IMR-90 (cell line): ENCODE results near the gene CASQ1. TPM values are rescaled to one million over a fixed set of nuclear protein-coding genes. Genes with fewer than 3 reads are reported as not detected.

Experiments used
- ATAC-seq: fragments of 200-7000 bp; cut with Tn5 transposase; 2 replicates; pipeline ENCODE4 v1.9.1; 2020; ENCODE audit warnings: low read depth, mild to moderate bottlenecking, moderate library complexity
- BruUV-seq: library from RNA; stranded (reverse); fragments of 400-500 nt; replicated peaks from 2 replicates; lab custom pipeline; 2021; lab: Mats Ljungman, UMichigan
- CTCF ChIA-PET: fragments of 300-600 bp; formaldehyde crosslinking; extraction: SDS; loops from one replicate; lab custom pipeline; 2021; ENCODE audit warnings: antibody characterized with exemption; lab: Yijun Ruan, JAX
- POLR2A ChIA-PET: fragments of 300-600 bp; sonication (Branson Sonifier 250); formaldehyde crosslinking; loops from one replicate; lab custom pipeline; 2022; ENCODE audit warnings: antibody characterized with exemption; ENCODE audit not compliant: unreplicated experiment; lab: Charles Lee
- DNase-seq: peaks from one replicate; pipeline ENCODE4 v3.0.0; 2013
- H2AFZ ChIP-seq: replicated peaks from 2 replicates; pipeline ENCODE3; 2013; ENCODE audit warnings: low read length, mild to moderate bottlenecking; ENCODE audit not compliant: poor library complexity
- H2AK5ac ChIP-seq: 2 replicates; pipeline ENCODE4 v1.6.1; 2013; ENCODE audit warnings: low read depth, low read length, inconsistent platforms
- H2AK9ac ChIP-seq: replicated peaks from 2 replicates; pipeline ENCODE3; 2013; ENCODE audit warnings: mild to moderate bottlenecking, low read depth, low read length, moderate library complexity; ENCODE audit not compliant: poor library complexity
- H2BK120ac ChIP-seq: 2 replicates; pipeline ENCODE4 v1.6.1; 2013; ENCODE audit warnings: low read depth, low read length, inconsistent platforms
- H2BK15ac ChIP-seq: 3 replicates; pipeline ENCODE4 v1.6.1; 2013; ENCODE audit warnings: low read depth, low read length, inconsistent platforms
- H2BK20ac ChIP-seq: 2 replicates; pipeline ENCODE4 v1.6.1; 2013; ENCODE audit warnings: low read depth, mild to moderate bottlenecking, inconsistent platforms, low read length, moderate library complexity
- H2BK5ac ChIP-seq: 2 replicates; pipeline ENCODE4 v1.6.1; 2013; ENCODE audit warnings: mild to moderate bottlenecking, low read depth, low read length, inconsistent platforms; ENCODE audit not compliant: poor library complexity, severe bottlenecking
- H3K14ac ChIP-seq: replicated peaks from 2 replicates; pipeline ENCODE4 v1.6.1; 2013; ENCODE audit warnings: low read depth, low read length, inconsistent platforms
- H3K18ac ChIP-seq: 2 replicates; pipeline ENCODE4 v1.6.1; 2013; ENCODE audit warnings: low read depth, low read length, control low read depth
- H3K23ac ChIP-seq: 2 replicates; pipeline ENCODE4 v1.6.1; 2013; ENCODE audit warnings: low read depth, low read length, inconsistent platforms
- H3K27ac ChIP-seq: 2 replicates; pipeline ENCODE4 v1.5.1; 2013; ENCODE audit warnings: mild to moderate bottlenecking, control low read depth, low read length; ENCODE audit not compliant: insufficient read depth
- H3K27me3 ChIP-seq: 2 replicates; pipeline ENCODE4 v1.6.1; 2013; ENCODE audit warnings: low read length; ENCODE audit not compliant: control insufficient read depth, insufficient read depth
- H3K36me3 ChIP-seq: 2 replicates; pipeline ENCODE4 v1.6.1; 2013; ENCODE audit warnings: low read length, mixed read lengths; ENCODE audit not compliant: control insufficient read depth, insufficient read depth
- H3K4ac ChIP-seq: 2 replicates; pipeline ENCODE4 v1.6.1; 2013; ENCODE audit warnings: low read depth, low read length, inconsistent platforms
- H3K4me1 ChIP-seq: 2 replicates; pipeline ENCODE4 v1.6.1; 2013; ENCODE audit warnings: low read length, mixed read lengths; ENCODE audit not compliant: control insufficient read depth, insufficient read depth
- H3K4me2 ChIP-seq: 2 replicates; pipeline ENCODE4 v1.6.1; 2013; ENCODE audit warnings: low read depth, mild to moderate bottlenecking, control low read depth, low read length, moderate library complexity
- H3K4me3 ChIP-seq: 2 replicates; pipeline ENCODE4 v1.5.1; 2013; ENCODE audit warnings: low read depth, mild to moderate bottlenecking, control low read depth, low read length, moderate library complexity; ENCODE audit not compliant: insufficient read depth
- H3K56ac ChIP-seq: 2 replicates; pipeline ENCODE4 v1.6.1; 2013; ENCODE audit warnings: low read length, inconsistent platforms; ENCODE audit not compliant: insufficient read depth; ENCODE audit errors: extremely low read depth
- H3K79me1 ChIP-seq, 2 experiments: 2 replicates each; pipeline ENCODE4 v1.6.1; 2013; ENCODE audit warnings: low read length in 2 of 2, inconsistent platforms in 1 of 2, low read depth in 1 of 2
- H3K9ac ChIP-seq: 2 replicates; pipeline ENCODE4 v1.6.1; 2013; ENCODE audit warnings: low read depth, low read length, control low read depth
- H3K9me1 ChIP-seq: 2 replicates; pipeline ENCODE4 v1.6.1; 2013; ENCODE audit warnings: low read length, inconsistent platforms; ENCODE audit not compliant: insufficient read depth
- H3K9me3 ChIP-seq: 2 replicates; pipeline ENCODE4 v1.6.1; 2013; ENCODE audit warnings: low read length; ENCODE audit not compliant: control insufficient read depth, insufficient read depth
- H4K20me1 ChIP-seq: 2 replicates; pipeline ENCODE4 v1.6.1; 2013; ENCODE audit warnings: low read length, inconsistent platforms; ENCODE audit not compliant: insufficient read depth
- H4K5ac ChIP-seq: 2 replicates; pipeline ENCODE4 v1.6.1; 2013; ENCODE audit warnings: mild to moderate bottlenecking, low read depth, low read length, control low read depth
- H4K8ac ChIP-seq, 2 experiments: 2 replicates each; pipeline ENCODE4 v1.6.1; 2013; ENCODE audit warnings: low read depth in 2 of 2, low read length in 2 of 2, control low read depth in 1 of 2, inconsistent platforms in 1 of 2
- H4K91ac ChIP-seq: 2 replicates; pipeline ENCODE4 v1.6.1; 2013; ENCODE audit warnings: low read depth, low read length, inconsistent platforms; ENCODE audit not compliant: insufficient read depth
- BHLHE40 ChIP-seq: fragments of 150-350 bp; IDR thresholded peaks from 2 replicates; pipeline ENCODE4 v1.6.1; 2016; ENCODE audit warnings: mild to moderate bottlenecking, low read depth, low read length
- CEBPB ChIP-seq: IDR thresholded peaks from 2 replicates; pipeline ENCODE4 v1.6.1; 2012; ENCODE audit warnings: low read depth, low read length, improper control_type of control experiment
- CHD1 ChIP-seq: IDR thresholded peaks from 2 replicates; pipeline ENCODE4 v1.6.1; 2012; ENCODE audit warnings: low read depth, low read length, improper control_type of control experiment
- ELK1 ChIP-seq: fragments of 150-350 bp; IDR thresholded peaks from 2 replicates; pipeline ENCODE4 v1.6.1; 2016; ENCODE audit warnings: low read depth, mild to moderate bottlenecking, low read length, moderate library complexity, borderline replicate concordance
- MAFK ChIP-seq: IDR thresholded peaks from 2 replicates; pipeline ENCODE4 v1.6.1; 2012; ENCODE audit warnings: low read depth, low read length, improper control_type of control experiment
- MAZ ChIP-seq: IDR thresholded peaks from 2 replicates; pipeline ENCODE4 v1.6.1; 2012; ENCODE audit warnings: low read depth, mild to moderate bottlenecking, low read length, improper control_type of control experiment, moderate library complexity, borderline replicate concordance
- MXI1 ChIP-seq: IDR thresholded peaks from 2 replicates; pipeline ENCODE4 v1.6.1; 2012; ENCODE audit warnings: low read depth, mild to moderate bottlenecking, low read length, moderate library complexity, borderline replicate concordance
- NFE2L2 ChIP-seq: fragments of 150-350 bp; IDR thresholded peaks from 2 replicates; pipeline ENCODE4 v1.6.1; 2016; ENCODE audit warnings: low read depth, mild to moderate bottlenecking, low read length
- RCOR1 ChIP-seq: IDR thresholded peaks from 2 replicates; pipeline ENCODE4 v1.6.1; 2012; ENCODE audit warnings: mild to moderate bottlenecking, low read length, improper control_type of control experiment; ENCODE audit not compliant: insufficient replicate concordance
- RFX5 ChIP-seq: IDR thresholded peaks from 2 replicates; pipeline ENCODE4 v1.8.0; 2012; ENCODE audit warnings: low read depth, mild to moderate bottlenecking, low read length, moderate library complexity
- SMC3 ChIP-seq: fragments of 150-350 bp; IDR thresholded peaks from 2 replicates; pipeline ENCODE4 v1.6.1; 2016; ENCODE audit warnings: low read depth, mild to moderate bottlenecking, antibody characterized with exemption, low read length, moderate library complexity
- USF2 ChIP-seq: fragments of 150-350 bp; IDR thresholded peaks from 2 replicates; pipeline ENCODE4 v1.6.1; 2017; ENCODE audit warnings: mild to moderate bottlenecking, antibody characterized with exemption, low read length, low read depth
- WGBS, 2 experiments: methylation state at CpG; one replicate each; pipeline versions ENCODE4 v1.1.5 to v1.1.7; 2013; ENCODE audit warnings: missing lambda C conversion rate in 2 of 2; ENCODE audit not compliant: insufficient read length in 1 of 2; ENCODE audit errors: extremely low coverage in 2 of 2; 5-methylcytosine and 5-hydroxymethylcytosine counted together
- dilution Hi-C: fragments of 300-500 bp; cut with HindIII; formaldehyde crosslinking; loops from one replicate; pipeline ENCODE4 v1.14.3; 2018; ENCODE audit warnings: low sequenced_read_pairs; ENCODE audit not compliant: unreplicated experiment
- in situ Hi-C: fragments of 300-500 bp; cut with MboI; formaldehyde crosslinking; loops from 3 replicates; pipeline ENCODE4 v1.14.3; 2019; ENCODE audit warnings: low sequenced_read_pairs, inconsistent platforms, mixed read lengths
- intact Hi-C: fragments of 100-400 bp; cut with micrococcal nuclease; formaldehyde crosslinking; loops from 2 replicates; pipeline ENCODE4 v1.10.0; 2022
- polyA plus RNA-seq, 3 experiments: library from polyadenylated mRNA; depleted of rRNA; stranded (reverse); fragments of >200 nt; gene quantifications; 2 replicates each; pipeline ENCODE4 v1.2.3, GENCODE V29; 2012; ENCODE audit warnings: low replicate concordance in 1 of 3
- total RNA-seq: library from RNA; depleted of rRNA; stranded (reverse); fragments of >200 nt; gene quantifications from 2 replicates; pipeline ENCODE4 v1.2.3, GENCODE V29; 2012

Gene CASQ1
- total and polyA plus RNA-seq, 2 of the 4 experiments (the other 2 are of a cell fraction), result 0.18 to 0.21 TPM

GRCh38 chr1:160217481-160218051 lies 27.2 kb downstream of the CASQ1 start:
- ATAC-seq (no peak), DNase-seq (no peak)
- H3K9me3 ChIP-seq, result no peaks in the 10 kb centered on the region
- no TSS peak for BruUV-seq
- H2AK5ac ChIP-seq, result no peak overlapping the region
- H3K18ac ChIP-seq, result no peak overlapping the region
- POLR2A ChIA-PET, result no interaction called here
- no peak overlapping the region for H2BK15ac ChIP-seq
- H4K5ac ChIP-seq, result no peak overlapping the region
- H3K4ac ChIP-seq, result no peak overlapping the region
- H3K9me1 ChIP-seq, result peaks cover 4% of the 10 kb centered on the region
- H2AFZ ChIP-seq, result no peak overlapping the region
- no peak overlapping the region for H3K14ac ChIP-seq
- intact Hi-C loops, result loop anchor here (10.0 kb wide), 1 partner anchor 293 kb away; the partner anchor contains the start of gene TAGLN2
- CTCF ChIA-PET, result interaction anchor here (1.6 to 5.2 kb wide), 2 partner anchors 25 to 116 kb away, joined by 4 to 63 read pairs; no protein-coding TSS in a partner anchor
- no peak overlapping the region for H3K56ac ChIP-seq
- H4K20me1 ChIP-seq, result peaks cover 46% of the 10 kb centered on the region
- no peak overlapping the region for H4K8ac ChIP-seq
- H2BK120ac ChIP-seq, result no peak overlapping the region
- H3K9ac ChIP-seq, result no peak overlapping the region
- 47% methylated on average over 3 of the region's 10 CpGs; no CpG with 5 or more reads in 1 of the 2 experiments for WGBS, 2 experiments
- no peak overlapping the region for H4K91ac ChIP-seq
- dilution Hi-C loops, result loop anchor here (10.0 kb wide), 1 partner anchor 113 kb away; no protein-coding TSS in a partner anchor
- peaks cover 67% of the 10 kb centered on the region for H3K36me3 ChIP-seq
- H3K27me3 ChIP-seq, result no peaks in the 10 kb centered on the region
- in situ Hi-C loops, result no loop called here
- TF ChIP-seq RCOR1 (no peak), NFE2L2 (no peak), MXI1 (no peak), USF2 (no peak), MAFK (no peak), ELK1 (no peak), BHLHE40 (no peak), CHD1 (no peak), RFX5 (no peak), MAZ (no peak), SMC3 (no peak), CEBPB (no peak)
- no peak overlapping the region for H2BK20ac ChIP-seq
- H3K27ac ChIP-seq, result peak overlapping the region; percentile 13; the same call in 1 of the 2 replicates
- no peak overlapping the region for H2AK9ac ChIP-seq
- no peak overlapping the region for H3K4me3 ChIP-seq
- H3K79me1 ChIP-seq, result peaks cover 10 to 43% of the 10 kb centered on the region in 2 experiments; a peak in 3 of 4 replicates
- peaks cover 21% of the 10 kb centered on the region for H3K4me1 ChIP-seq
- no peak overlapping the region for H3K4me2 ChIP-seq
- no peak overlapping the region for H3K23ac ChIP-seq
- no peak overlapping the region for H2BK5ac ChIP-seq
